Measurements from ENCODE around the gene TBCK. TPM values are rescaled to one million over a fixed set of nuclear protein-coding genes. Genes with fewer than 3 reads are reported as not detected.

The TBCK gene
- total and polyA plus RNA-seq, 2 donors (not counting 1 experiment from before 2014, with no cell fraction given): 17.5 to 86.1 TPM

DNA sequence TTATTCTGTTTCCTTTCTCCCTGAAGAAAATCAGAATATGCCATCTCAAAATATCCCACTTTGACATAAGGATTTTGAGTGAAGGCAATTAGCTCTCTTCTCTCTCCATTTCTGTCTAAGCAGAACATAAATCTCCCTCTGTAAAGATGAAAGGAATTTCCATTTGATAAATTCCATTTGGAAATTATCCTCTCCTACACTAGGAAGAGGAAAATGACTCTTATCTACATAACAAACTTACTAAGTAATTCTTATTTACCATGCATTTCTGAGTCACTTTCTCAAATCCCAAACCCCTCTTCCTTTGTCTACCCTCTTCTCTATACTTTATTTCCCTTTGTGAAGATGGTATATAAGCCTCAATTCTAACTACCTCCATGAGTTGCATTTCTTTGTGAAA lies 11.4 kb downstream of the TBCK start:
- no peaks in the 10 kb centered on the region for H3K4me1 ChIP-seq (ENCODE audit: control insufficient read depth in 2 of 2, insufficient read depth in 2 of 2, low read length in 2 of 2)
- H4K20me1 ChIP-seq (ENCODE audit: control insufficient read depth, insufficient read depth, low read length, poor library complexity, severe bottlenecking): peaks cover 18% of the 10 kb centered on the region
- H3K4me2 ChIP-seq (replicated peaks; ENCODE audit: low read depth, low read length, poor library complexity, severe bottlenecking): no peak overlapping the region
- peaks cover 53% of the 10 kb centered on the region for H3K79me2 ChIP-seq (ENCODE audit: control insufficient read depth, insufficient read depth, low read length)
- no peaks in the 10 kb centered on the region for H3K9me3 Mint-ChIP-seq (ENCODE audit: insufficient read depth)
- POLR2A ChIA-PET: no interaction called here
- intact Hi-C loops (cut with micrococcal nuclease): no loop called here
- no peak overlapping the region for H3K27ac Mint-ChIP-seq
- H2AFZ ChIP-seq (ENCODE audit: insufficient read depth, low read depth, low read length, poor library complexity, severe bottlenecking): no peak overlapping the region
- no peak overlapping the region for H3K9ac ChIP-seq (ENCODE audit: low read length)
- TF ChIP-seq, protein P1, sequence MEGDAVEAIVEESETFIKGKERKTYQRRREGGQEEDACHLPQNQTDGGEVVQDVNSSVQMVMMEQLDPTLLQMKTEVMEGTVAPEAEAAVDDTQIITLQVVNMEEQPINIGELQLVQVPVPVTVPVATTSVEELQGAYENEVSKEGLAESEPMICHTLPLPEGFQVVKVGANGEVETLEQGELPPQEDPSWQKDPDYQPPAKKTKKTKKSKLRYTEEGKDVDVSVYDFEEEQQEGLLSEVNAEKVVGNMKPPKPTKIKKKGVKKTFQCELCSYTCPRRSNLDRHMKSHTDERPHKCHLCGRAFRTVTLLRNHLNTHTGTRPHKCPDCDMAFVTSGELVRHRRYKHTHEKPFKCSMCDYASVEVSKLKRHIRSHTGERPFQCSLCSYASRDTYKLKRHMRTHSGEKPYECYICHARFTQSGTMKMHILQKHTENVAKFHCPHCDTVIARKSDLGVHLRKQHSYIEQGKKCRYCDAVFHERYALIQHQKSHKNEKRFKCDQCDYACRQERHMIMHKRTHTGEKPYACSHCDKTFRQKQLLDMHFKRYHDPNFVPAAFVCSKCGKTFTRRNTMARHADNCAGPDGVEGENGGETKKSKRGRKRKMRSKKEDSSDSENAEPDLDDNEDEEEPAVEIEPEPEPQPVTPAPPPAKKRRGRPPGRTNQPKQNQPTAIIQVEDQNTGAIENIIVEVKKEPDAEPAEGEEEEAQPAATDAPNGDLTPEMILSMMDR (IDR thresholded peaks at IDR 0.05): no peak
- no peak for TF ChIP-seq EZH2 (IDR thresholded peaks at IDR 0.05; ENCODE audit: borderline replicate concordance, insufficient read depth, low read depth, low read length, poor library complexity, severe bottlenecking)
- H3K9me3 ChIP-seq (ENCODE audit: control extremely low read depth in 1 of 3, control insufficient read depth in 2 of 3, insufficient read depth in 1 of 3, low read length in 2 of 3): no peaks in the 10 kb centered on the region
- ATAC-seq (ENCODE audit: low read depth) (no peak), DNase-seq (no peak)
- no peaks in the 10 kb centered on the region for H3K27me3 Mint-ChIP-seq
- H3K4me3 Mint-ChIP-seq: no peak overlapping the region
- no peaks in the 10 kb centered on the region for H3K27me3 ChIP-seq (replicated peaks in 1 of 4; ENCODE audit: control extremely low read depth in 1 of 4, control insufficient read depth in 3 of 4, insufficient read depth in 4 of 4, low read length in 3 of 4)
- no peak overlapping the region for H3K4me3 ChIP-seq (ENCODE audit: control extremely low read depth in 1 of 5, extremely low read depth in 1 of 5, insufficient read depth in 1 of 5, low read depth in 2 of 5, low read length in 4 of 5)
- H3K36me3 ChIP-seq (replicated peaks in 1 of 2; ENCODE audit: control extremely low read depth in 1 of 2, control insufficient read depth in 1 of 2, extremely low read depth in 1 of 2, insufficient read depth in 2 of 2, low read length in 1 of 2): peaks cover 5% of the 10 kb centered on the region in 2 experiments
- CTCF ChIA-PET: interaction anchor here (1.1 kb wide), 1 partner anchor 11 kb away, joined by 4 read pairs; the partner anchor contains the start of gene TBCK
- H3K27ac ChIP-seq (ENCODE audit: low read length in 2 of 2): no peak overlapping the region
- peaks cover 4% of the 10 kb centered on the region for H3K4me1 Mint-ChIP-seq

DNA sequence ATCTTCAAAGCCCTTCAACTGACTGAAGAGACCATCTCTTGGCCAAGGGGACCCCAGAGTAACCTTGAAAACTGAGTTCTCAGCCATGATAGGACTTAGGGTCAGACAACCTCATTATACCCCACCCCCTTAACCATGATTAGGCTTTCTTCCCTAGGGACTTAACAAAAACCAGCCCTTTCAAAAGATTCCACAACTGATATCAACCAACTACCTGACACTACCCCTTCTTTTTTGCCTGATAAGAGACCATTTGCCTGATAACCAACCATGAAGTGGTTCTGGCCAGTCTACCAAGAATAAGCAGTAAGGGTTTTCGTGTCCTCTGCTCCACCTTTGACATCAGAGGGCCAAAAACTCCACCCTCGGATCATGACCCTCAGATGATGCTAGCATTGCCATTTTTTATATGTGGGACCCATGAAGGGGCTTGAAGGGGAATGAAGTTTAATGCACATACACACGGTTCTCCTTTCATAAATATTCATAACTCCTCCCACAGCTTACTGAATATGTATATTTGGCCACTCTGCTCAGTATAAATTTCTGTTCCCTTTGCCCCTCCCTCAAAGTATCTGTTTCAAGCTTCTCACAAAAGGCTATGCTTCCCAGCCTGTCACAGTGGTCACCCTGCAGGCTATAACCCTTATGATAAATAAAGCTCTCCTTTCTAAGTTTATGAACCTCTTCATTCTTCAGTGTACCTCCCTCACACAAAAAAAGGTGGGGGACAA lies 12.3 kb downstream of the TBCK start:
- H3K79me2 ChIP-seq (ENCODE audit: control insufficient read depth, insufficient read depth, low read length): peaks cover 48% of the 10 kb centered on the region
- CTCF ChIA-PET: no interaction called here
- H3K36me3 ChIP-seq (replicated peaks in 1 of 2; ENCODE audit: control extremely low read depth in 1 of 2, control insufficient read depth in 1 of 2, extremely low read depth in 1 of 2, insufficient read depth in 2 of 2, low read length in 1 of 2): peaks cover 5 to 8% of the 10 kb centered on the region in 2 experiments
- H3K9ac ChIP-seq (ENCODE audit: low read length): no peak overlapping the region
- Mint-ChIP-seq H3K27ac (no peak overlapping the region), H3K4me1 (peaks cover 4% of the 10 kb centered on the region), H3K9me3 (ENCODE audit: insufficient read depth) (no peaks in the 10 kb centered on the region), H3K27me3 (no peaks in the 10 kb centered on the region), H3K4me3 (no peak overlapping the region)
- H3K9me3 ChIP-seq (ENCODE audit: control extremely low read depth in 1 of 3, control insufficient read depth in 2 of 3, insufficient read depth in 1 of 3, low read length in 2 of 3): no peaks in the 10 kb centered on the region
- intact Hi-C loops (cut with micrococcal nuclease): no loop called here
- no peak for DNase-seq
- ATAC-seq (ENCODE audit: low read depth): no peak
- no peaks in the 10 kb centered on the region for H3K4me1 ChIP-seq (ENCODE audit: control insufficient read depth in 2 of 2, insufficient read depth in 2 of 2, low read length in 2 of 2)
- WGBS (ENCODE audit: insufficient coverage): 100% methylated on average over 1 of the region's 3 CpGs
- no peak overlapping the region for H2AFZ ChIP-seq (ENCODE audit: insufficient read depth, low read depth, low read length, poor library complexity, severe bottlenecking)
- H4K20me1 ChIP-seq (ENCODE audit: control insufficient read depth, insufficient read depth, low read length, poor library complexity, severe bottlenecking): peaks cover 18% of the 10 kb centered on the region
- no peak overlapping the region for H3K4me3 ChIP-seq (ENCODE audit: control extremely low read depth in 1 of 5, extremely low read depth in 1 of 5, insufficient read depth in 1 of 5, low read depth in 2 of 5, low read length in 4 of 5)
- POLR2A ChIA-PET: no interaction called here
- TF ChIP-seq, protein P1 (IDR thresholded peaks at IDR 0.05): no peak
- TF ChIP-seq EZH2 (IDR thresholded peaks at IDR 0.05; ENCODE audit: borderline replicate concordance, insufficient read depth, low read depth, low read length, poor library complexity, severe bottlenecking): no peak
- H3K27me3 ChIP-seq (replicated peaks in 1 of 4; ENCODE audit: control extremely low read depth in 1 of 4, control insufficient read depth in 3 of 4, insufficient read depth in 4 of 4, low read length in 3 of 4): no peaks in the 10 kb centered on the region
- no peak overlapping the region for H3K27ac ChIP-seq (ENCODE audit: low read length in 2 of 2)
- H3K4me2 ChIP-seq (replicated peaks; ENCODE audit: low read depth, low read length, poor library complexity, severe bottlenecking): no peak overlapping the region

Data from B cell (primary cell).